A549 (cell line): Measurements from ENCODE around the gene C3orf18.

ENCODE experiments used
- CHD2 ChIP-seq: fragments of 150-350 bp; IDR thresholded peaks from 2 replicates; pipeline ENCODE4 v1.6.1; 2014; ENCODE audit warnings: low read length; ENCODE audit not compliant: partially characterized antibody
- CHD4 ChIP-seq: fragments of 200-600 bp; sonication (generic); IDR thresholded peaks from 2 replicates; pipeline ENCODE4 v1.6.1; 2016; ENCODE audit warnings: antibody characterized with exemption, mild to moderate bottlenecking, borderline replicate concordance
- CTCF ChIP-seq: fragments of >200 bp; sonication (Bioruptor Twin); formaldehyde crosslinking; IDR thresholded peaks from 3 replicates; pipeline ENCODE4 v1.5.1; 2016
- JUN ChIP-seq, 2 experiments: fragments of >200 bp; sonication (Bioruptor Twin); formaldehyde crosslinking; IDR thresholded peaks; 2 replicates in 1 of 2; 3 replicates in 1 of 2; pipeline ENCODE4 v1.6.1; 2016 to 2017
- KDM5A ChIP-seq: fragments of 200-600 bp; sonication (generic); IDR thresholded peaks from 2 replicates; pipeline ENCODE4 v1.6.1; 2016; ENCODE audit warnings: antibody characterized with exemption, mild to moderate bottlenecking
- PBX3 ChIP-seq: IDR thresholded peaks from 2 replicates; pipeline ENCODE4 v1.6.1; 2012
- POLR2A ChIP-seq: IDR thresholded peaks from 2 replicates; pipeline ENCODE4 v1.6.1; 2012; ENCODE audit warnings: mild to moderate bottlenecking, low read length
- RAD21 ChIP-seq, 2 experiments: fragments of >200 bp in 1 of 2; sonication (Bioruptor Twin) in 1 of 2; formaldehyde crosslinking in 1 of 2; IDR thresholded peaks in 1 of 2; conservative IDR thresholded peaks in 1 of 2; 2 replicates in 1 of 2; 3 replicates in 1 of 2; pipeline ENCODE4 v1.6.1; 2012 to 2018; ENCODE audit warnings: inconsistent platforms in 1 of 2
- REST ChIP-seq: fragments of 200-600 bp; sonication (generic); IDR thresholded peaks from 2 replicates; pipeline ENCODE4 v1.6.1; 2016; ENCODE audit warnings: antibody characterized with exemption, mild to moderate bottlenecking, moderate library complexity
- RFX5 ChIP-seq: fragments of 450-650 bp; IDR thresholded peaks from 2 replicates; pipeline ENCODE4 v1.7.1; 2014; ENCODE audit warnings: antibody characterized with exemption, mild to moderate bottlenecking, moderate library complexity
- SMC3 ChIP-seq: fragments of >200 bp; sonication (Bioruptor Twin); formaldehyde crosslinking; IDR thresholded peaks from 3 replicates; pipeline ENCODE4 v1.6.1; 2018; ENCODE audit warnings: inconsistent platforms

GRCh38 chr3:50609763-50610085 is 42.2 kb upstream of the C3orf18 start:
- no peak for TF ChIP-seq SMC3
- TF ChIP-seq PBX3: no peak
- no peak for TF ChIP-seq CHD2
- no peak for TF ChIP-seq RFX5
- no peak for TF ChIP-seq KDM5A
- no peak for TF ChIP-seq CTCF
- no peak for TF ChIP-seq REST
- no peak for TF ChIP-seq RAD21 (conservative IDR thresholded peaks at IDR 0.05 in 1 of 2, IDR thresholded peaks at IDR 0.05 in 1 of 2)
- TF ChIP-seq JUN (IDR thresholded peaks at IDR 0.05): no peak
- TF ChIP-seq CHD4: no peak
- TF ChIP-seq POLR2A: no peak
